ENCODE results near the gene SCG5.

SCG5 gene

DNA sequence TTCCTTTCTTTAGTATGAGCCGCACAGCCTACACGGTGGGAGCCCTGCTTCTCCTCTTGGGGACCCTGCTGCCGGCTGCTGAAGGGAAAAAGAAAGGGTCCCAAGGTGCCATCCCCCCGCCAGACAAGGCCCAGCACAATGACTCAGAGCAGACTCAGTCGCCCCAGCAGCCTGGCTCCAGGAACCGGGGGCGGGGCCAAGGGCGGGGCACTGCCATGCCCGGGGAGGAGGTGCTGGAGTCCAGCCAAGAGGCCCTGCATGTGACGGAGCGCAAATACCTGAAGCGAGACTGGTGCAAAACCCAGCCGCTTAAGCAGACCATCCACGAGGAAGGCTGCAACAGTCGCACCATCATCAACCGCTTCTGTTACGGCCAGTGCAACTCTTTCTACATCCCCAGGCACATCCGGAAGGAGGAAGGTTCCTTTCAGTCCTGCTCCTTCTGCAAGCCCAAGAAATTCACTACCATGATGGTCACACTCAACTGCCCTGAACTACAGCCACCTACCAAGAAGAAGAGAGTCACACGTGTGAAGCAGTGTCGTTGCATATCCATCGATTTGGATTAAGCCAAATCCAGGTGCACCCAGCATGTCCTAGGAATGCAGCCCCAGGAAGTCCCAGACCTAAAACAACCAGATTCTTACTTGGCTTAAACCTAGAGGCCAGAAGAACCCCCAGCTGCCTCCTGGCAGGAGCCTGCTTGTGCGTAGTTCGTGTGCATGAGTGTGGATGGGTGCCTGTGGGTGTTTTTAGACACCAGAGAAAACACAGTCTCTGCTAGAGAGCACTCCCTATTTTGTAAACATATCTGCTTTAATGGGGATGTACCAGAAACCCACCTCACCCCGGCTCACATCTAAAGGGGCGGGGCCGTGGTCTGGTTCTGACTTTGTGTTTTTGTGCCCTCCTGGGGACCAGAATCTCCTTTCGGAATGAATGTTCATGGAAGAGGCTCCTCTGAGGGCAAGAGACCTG is 89.5 kb downstream of the SCG5 start:
- H3K27me3 Mint-ChIP-seq: peaks cover 35 to 77% of the 10 kb centered on the region in 2 donors
- no peak overlapping the region for H3K27ac Mint-ChIP-seq
- no peak overlapping the region for H3K4me3 Mint-ChIP-seq
- no peaks in the 10 kb centered on the region for H3K36me3 Mint-ChIP-seq (ENCODE audit: insufficient read depth)
- H3K9me3 Mint-ChIP-seq: peaks cover 4 to 7% of the 10 kb centered on the region in 2 donors
- H3K4me1 Mint-ChIP-seq (ENCODE audit: low read depth in 2 of 2): no peaks in the 10 kb centered on the region
- no peak for DNase-seq
- no peak for ATAC-seq (replicated peaks)

DNA sequence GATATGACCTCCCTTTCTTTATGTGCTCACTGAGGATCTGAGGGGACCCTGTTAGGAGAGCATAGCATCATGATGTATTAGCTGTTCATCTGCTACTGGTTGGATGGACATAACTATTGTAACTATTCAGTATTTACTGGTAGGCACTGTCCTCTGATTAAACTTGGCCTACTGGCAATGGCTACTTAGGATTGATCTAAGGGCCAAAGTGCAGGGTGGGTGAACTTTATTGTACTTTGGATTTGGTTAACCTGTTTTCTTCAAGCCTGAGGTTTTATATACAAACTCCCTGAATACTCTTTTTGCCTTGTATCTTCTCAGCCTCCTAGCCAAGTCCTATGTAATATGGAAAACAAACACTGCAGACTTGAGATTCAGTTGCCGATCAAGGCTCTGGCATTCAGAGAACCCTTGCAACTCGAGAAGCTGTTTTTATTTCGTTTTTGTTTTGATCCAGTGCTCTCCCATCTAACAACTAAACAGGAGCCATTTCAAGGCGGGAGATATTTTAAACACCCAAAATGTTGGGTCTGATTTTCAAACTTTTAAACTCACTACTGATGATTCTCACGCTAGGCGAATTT is 91.2 kb downstream of the SCG5 start:
- H3K4me1 Mint-ChIP-seq (ENCODE audit: low read depth in 2 of 2): no peaks in the 10 kb centered on the region
- H3K4me3 Mint-ChIP-seq: no peak overlapping the region
- no peak for ATAC-seq (replicated peaks)
- H3K27ac Mint-ChIP-seq: no peak overlapping the region
- no peaks in the 10 kb centered on the region for H3K9me3 Mint-ChIP-seq
- DNase-seq: no peak
- H3K36me3 Mint-ChIP-seq (ENCODE audit: insufficient read depth): no peaks in the 10 kb centered on the region
- peaks cover 34 to 82% of the 10 kb centered on the region in 2 donors for H3K27me3 Mint-ChIP-seq

DNA sequence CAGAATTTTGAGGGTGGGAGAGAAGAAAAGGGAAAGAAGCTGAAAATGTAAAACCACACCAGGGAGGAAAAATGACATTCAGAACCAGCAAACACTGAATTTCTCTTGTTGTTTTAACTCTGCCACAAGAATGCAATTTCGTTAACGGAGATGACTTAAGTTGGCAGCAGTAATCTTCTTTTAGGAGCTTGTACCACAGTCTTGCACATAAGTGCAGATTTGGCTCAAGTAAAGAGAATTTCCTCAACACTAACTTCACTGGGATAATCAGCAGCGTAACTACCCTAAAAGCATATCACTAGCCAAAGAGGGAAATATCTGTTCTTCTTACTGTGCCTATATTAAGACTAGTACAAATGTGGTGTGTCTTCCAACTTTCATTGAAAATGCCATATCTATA is 91.8 kb downstream of the SCG5 start:
- no peaks in the 10 kb centered on the region for H3K9me3 Mint-ChIP-seq
- ATAC-seq (replicated peaks) (no peak), DNase-seq (no peak)
- H3K4me3 Mint-ChIP-seq: no peak overlapping the region
- no peaks in the 10 kb centered on the region for H3K36me3 Mint-ChIP-seq (ENCODE audit: insufficient read depth)
- peaks cover 34 to 82% of the 10 kb centered on the region in 2 donors for H3K27me3 Mint-ChIP-seq
- no peaks in the 10 kb centered on the region for H3K4me1 Mint-ChIP-seq (ENCODE audit: low read depth in 2 of 2)
- no peak overlapping the region for H3K27ac Mint-ChIP-seq

DNA sequence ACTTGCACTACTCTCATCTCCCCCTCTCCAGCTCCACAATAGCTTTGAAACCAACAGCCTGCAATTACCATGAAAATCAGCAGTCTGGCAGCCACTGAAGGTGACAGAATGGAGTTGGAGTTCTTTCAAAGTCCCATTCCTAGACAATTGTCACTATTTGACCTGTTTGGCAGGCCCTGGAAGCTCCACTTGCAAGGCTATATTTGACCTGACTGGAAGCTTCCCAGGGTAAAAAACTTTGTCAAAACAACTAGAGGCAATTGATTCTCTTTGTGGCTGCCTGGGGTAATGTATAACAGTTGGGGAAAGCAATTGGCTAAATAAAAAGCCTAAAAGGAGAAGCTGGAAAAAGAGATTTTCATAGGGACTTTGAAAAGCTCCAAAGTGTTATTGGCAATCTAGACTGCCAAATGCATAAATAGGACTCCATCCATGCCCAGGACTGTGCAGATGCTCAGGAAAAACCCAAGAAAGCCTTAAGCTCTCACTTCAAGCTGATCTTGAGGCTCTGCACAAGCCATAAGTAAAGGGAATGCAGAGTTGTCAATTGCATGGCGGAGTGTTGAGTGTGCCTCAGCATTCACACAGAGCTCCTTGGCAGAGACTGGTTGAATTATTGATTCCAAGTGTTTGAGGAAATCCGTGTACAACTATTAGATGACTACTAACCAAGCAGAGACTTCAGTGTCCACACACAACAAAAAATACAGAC is 94.6 kb downstream of the SCG5 start:
- no peaks in the 10 kb centered on the region for H3K36me3 Mint-ChIP-seq (ENCODE audit: insufficient read depth)
- no peaks in the 10 kb centered on the region for H3K4me1 Mint-ChIP-seq (ENCODE audit: low read depth in 2 of 2)
- no peak overlapping the region for H3K4me3 Mint-ChIP-seq
- ATAC-seq (replicated peaks) (no peak), DNase-seq (no peak)
- peaks cover 19 to 58% of the 10 kb centered on the region in 2 donors for H3K27me3 Mint-ChIP-seq
- no peak overlapping the region for H3K27ac Mint-ChIP-seq
- no peaks in the 10 kb centered on the region for H3K9me3 Mint-ChIP-seq

DNA sequence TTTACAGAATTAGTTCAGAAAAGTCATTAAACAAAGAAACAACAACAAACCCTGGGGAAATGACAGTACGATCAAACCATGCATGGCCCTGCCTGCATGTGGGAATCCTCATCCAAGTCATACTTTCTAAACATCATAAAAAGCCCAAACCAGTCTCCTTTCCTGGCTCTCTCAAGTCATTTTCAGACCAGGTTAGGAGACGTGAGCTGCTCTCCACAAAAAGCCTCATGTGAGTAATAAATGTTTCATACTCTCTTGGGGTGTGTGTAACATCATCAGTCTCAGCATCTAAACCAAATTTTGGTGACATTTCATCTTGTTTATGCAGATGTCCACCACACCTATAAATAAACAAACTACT is 95.2 kb downstream of the SCG5 start:
- Mint-ChIP-seq H3K36me3 (ENCODE audit: insufficient read depth) (no peaks in the 10 kb centered on the region), H3K4me3 (no peak overlapping the region), H3K27me3 (peaks cover 19 to 53% of the 10 kb centered on the region in 2 donors), H3K9me3 (no peaks in the 10 kb centered on the region), H3K27ac (no peak overlapping the region), H3K4me1 (ENCODE audit: low read depth in 2 of 2) (no peaks in the 10 kb centered on the region)
- DNase-seq: no peak
- no peak for ATAC-seq (replicated peaks)

DNA sequence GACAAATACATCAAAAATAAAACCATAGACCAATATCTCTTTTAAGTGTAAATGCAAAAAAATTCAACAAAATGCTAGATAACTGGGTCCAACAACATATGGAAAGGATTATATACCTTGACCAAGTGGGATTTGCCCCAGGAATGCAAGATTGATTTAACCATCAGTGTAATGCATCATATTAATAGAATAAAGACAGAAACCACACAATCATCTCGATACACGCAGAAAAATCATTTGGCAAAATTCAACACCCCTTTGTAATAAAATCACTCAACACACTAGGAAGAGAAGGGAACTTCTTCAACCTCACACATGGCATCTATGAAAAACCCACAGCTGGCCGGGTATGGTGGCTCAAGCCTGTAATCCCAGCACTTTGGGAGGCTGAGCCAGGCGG is 95.8 kb downstream of the SCG5 start:
- Mint-ChIP-seq H3K27me3 (peaks cover 19 to 47% of the 10 kb centered on the region in 2 donors), H3K4me3 (no peak overlapping the region), H3K27ac (no peak overlapping the region), H3K36me3 (ENCODE audit: insufficient read depth) (no peaks in the 10 kb centered on the region), H3K4me1 (ENCODE audit: low read depth in 2 of 2) (no peaks in the 10 kb centered on the region), H3K9me3 (no peaks in the 10 kb centered on the region)
- ATAC-seq (replicated peaks) (no peak), DNase-seq (no peak)

DNA sequence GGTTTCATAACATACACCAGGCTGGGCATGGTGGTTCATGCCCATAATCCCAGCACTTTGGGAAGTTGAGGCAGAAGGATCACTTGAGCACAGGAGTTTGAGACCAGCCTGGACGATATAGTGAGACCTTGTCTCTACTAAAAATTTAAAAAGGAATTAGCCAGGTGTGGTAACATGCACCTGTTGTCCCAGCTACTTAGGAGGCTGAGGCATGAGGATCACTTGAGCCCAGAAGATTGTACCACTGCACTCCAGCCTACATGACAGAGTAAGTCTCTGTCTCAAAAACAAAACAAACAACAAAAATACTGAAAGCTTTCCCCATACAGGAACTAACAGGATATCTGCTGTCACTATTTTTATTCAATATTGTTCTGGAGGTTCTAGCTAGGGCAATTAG is 97.2 kb downstream of the SCG5 start:
- Mint-ChIP-seq H3K4me3 (no peak overlapping the region), H3K27ac (no peak overlapping the region), H3K4me1 (ENCODE audit: low read depth in 2 of 2) (no peaks in the 10 kb centered on the region), H3K27me3 (peaks cover 19 to 50% of the 10 kb centered on the region in 2 donors), H3K36me3 (ENCODE audit: insufficient read depth) (no peaks in the 10 kb centered on the region), H3K9me3 (no peaks in the 10 kb centered on the region)
- DNase-seq (no peak), ATAC-seq (replicated peaks) (no peak)

DNA sequence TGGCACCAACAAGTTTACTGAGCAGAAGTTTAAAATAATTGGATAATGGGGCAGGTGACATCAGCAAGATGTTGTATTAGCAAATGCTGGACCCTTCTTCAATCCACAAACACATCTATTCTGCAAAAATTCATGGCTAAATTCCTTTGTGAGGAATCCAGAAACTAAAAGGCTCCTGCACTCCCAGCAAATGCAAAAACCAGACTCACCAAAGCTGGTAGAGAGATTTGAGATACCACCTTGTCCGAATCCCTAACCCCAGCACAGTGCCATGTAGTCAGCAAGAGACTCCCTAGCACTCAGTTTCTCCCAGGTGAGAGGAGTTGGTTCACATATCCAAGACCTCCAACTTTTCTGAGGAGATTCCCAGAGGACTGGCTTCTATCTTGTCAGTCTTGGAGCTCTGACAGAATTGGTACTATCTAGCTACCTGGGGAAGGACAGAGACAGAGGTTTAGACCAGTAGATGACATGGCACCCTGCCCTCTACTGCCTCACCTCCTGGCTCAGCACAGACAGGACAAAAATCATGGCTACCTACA is 98.1 kb downstream of the SCG5 start:
- H3K4me3 Mint-ChIP-seq: no peak overlapping the region
- DNase-seq (no peak), ATAC-seq (replicated peaks) (no peak)
- H3K27me3 Mint-ChIP-seq: peaks cover 15 to 45% of the 10 kb centered on the region in 2 donors
- H3K27ac Mint-ChIP-seq: no peak overlapping the region
- no peaks in the 10 kb centered on the region for H3K36me3 Mint-ChIP-seq (ENCODE audit: insufficient read depth)
- no peaks in the 10 kb centered on the region for H3K4me1 Mint-ChIP-seq (ENCODE audit: low read depth in 2 of 2)
- H3K9me3 Mint-ChIP-seq: no peaks in the 10 kb centered on the region

DNA sequence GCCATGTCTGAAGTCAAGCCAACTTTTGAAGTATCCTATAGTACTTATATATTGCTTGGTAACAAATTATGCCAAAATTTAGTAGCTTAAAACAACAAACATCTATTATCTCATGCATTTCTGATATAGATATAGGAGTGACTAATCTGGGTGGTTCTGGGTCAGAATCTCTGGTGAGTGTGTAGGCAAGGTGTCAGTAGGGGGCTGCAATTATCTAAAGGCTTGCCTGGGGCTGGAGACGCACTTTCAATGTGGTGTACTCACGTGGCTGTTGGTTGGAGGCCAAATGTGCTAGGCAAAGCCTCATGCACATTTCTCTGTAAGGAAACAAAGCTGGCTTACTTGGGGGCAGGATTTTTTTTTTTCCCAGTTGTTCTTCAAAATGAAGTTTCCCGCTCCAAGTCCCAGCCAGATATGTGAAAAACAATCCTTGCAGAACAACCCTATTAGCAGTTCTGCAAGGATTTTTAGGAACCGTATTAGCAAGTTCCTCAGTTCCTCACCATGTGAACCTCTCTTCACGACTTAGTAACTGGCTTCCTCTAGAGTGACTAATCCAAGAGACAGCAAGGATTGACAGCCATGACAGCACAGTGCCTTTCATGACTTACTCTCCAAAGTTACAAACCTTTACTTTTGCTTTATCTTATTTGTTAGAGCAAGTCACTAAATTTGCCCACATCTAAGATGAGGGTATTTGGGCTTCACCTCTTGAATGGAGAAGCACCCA is 102.1 kb downstream of the SCG5 start:
- Mint-ChIP-seq H3K36me3 (ENCODE audit: insufficient read depth) (no peaks in the 10 kb centered on the region), H3K4me1 (ENCODE audit: low read depth in 2 of 2) (no peaks in the 10 kb centered on the region), H3K4me3 (no peak overlapping the region), H3K9me3 (no peaks in the 10 kb centered on the region), H3K27me3 (peaks cover 0 to 15% of the 10 kb centered on the region in 2 donors), H3K27ac (no peak overlapping the region)
- no peak for ATAC-seq (replicated peaks)
- DNase-seq: no peak

DNA sequence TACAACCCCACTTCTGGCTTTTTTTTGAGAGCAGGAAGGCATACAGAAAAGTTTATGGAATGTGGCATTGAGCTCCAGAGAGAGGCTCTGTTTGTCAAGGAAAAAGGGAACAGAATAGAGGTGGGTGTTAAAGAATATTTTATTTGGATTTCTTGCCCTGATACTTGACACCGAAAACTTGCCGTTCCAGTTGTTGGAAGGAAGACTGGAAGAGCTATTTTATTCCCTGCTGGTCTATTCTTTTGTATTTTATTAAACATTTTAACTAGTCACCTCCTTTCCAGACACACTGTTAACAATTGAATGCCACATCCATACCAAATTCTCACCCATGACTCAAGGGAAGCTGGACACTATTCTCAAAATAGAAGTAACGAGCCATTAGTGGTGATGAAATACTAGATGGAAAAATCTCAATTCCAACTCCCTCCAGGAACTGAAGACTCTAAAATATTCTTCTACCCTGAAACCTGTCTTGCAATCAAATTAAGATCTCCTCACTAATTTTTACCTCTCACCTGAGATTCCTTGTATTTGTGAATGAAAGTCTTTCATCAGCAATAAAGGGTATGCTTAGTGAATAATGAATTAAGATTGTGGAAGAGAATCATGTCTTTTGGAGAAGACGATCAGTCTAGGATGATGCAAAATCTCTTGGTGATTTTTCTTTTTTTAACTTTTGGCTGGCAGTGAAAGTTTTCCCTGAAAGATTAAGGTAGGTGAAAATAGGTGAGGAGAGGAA is 104.8 kb downstream of the SCG5 start:
- Mint-ChIP-seq H3K27ac (no peak overlapping the region), H3K36me3 (ENCODE audit: insufficient read depth) (no peaks in the 10 kb centered on the region), H3K27me3 (peaks cover 7 to 29% of the 10 kb centered on the region in 2 donors), H3K9me3 (no peaks in the 10 kb centered on the region), H3K4me1 (ENCODE audit: low read depth in 2 of 2) (no peaks in the 10 kb centered on the region), H3K4me3 (no peak overlapping the region)
- ATAC-seq (replicated peaks): no peak
- DNase-seq: no peak
